SK-N-SH (cell line): ENCODE measurements around the gene ALPL.

Experiments used
- CTCF ChIP-seq: fragments of 200-600 bp; sonication (generic); IDR thresholded peaks from 2 replicates; pipeline ENCODE4 v1.6.1; 2017; ENCODE audit warnings: antibody characterized with exemption, mild to moderate bottlenecking, moderate library complexity
- TF ChIP-seq, protein P1 (sequence below): IDR thresholded peaks from 2 replicates; pipeline ENCODE4; 2012

DNA sequence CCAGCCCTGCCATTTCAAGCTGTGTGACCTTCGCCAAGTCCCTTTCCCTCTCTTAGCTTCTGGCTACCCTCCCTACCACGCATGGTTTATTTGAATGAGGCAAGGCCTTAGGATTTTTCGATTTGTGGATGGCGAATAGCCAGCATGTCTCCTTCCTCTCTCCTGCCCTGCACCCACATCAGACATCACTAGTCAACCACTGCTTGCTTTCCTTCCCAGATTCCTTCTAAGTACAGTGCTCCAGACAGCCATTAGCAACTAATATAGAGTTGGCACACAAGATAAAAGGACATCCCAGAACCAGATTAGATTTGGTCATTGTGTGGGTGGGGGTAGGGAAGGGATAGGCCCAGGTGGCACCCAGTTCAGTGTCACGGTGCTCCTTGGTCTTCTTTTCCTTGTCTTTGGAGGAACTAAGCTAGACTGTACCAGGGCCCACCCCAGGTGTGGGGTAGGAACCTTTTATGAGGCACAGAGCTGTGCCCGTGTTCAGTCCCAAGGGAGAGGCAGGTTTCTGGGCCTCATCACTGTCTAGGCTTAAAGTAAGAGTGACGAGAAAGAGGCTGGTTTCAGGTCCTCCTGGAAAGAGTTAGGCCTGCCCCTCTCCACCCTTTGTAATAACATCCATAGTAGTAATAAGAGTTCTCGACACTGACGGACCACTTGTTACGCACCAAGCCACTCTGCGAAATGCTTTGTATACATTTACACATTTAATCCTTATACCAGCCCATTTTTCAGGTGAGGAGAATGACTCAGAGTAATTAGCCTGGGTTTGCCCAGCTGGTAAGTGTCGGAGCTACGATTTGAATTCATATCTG is 8.6 kb downstream of the ALPL start:
- TF ChIP-seq, protein P1, sequence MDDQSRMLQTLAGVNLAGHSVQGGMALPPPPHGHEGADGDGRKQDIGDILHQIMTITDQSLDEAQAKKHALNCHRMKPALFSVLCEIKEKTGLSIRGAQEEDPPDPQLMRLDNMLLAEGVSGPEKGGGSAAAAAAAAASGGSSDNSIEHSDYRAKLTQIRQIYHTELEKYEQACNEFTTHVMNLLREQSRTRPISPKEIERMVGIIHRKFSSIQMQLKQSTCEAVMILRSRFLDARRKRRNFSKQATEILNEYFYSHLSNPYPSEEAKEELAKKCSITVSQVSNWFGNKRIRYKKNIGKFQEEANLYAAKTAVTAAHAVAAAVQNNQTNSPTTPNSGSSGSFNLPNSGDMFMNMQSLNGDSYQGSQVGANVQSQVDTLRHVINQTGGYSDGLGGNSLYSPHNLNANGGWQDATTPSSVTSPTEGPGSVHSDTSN = no peak
- TF ChIP-seq CTCF = no peak
